Retinal pigment epithelial cell (primary cell): ENCODE results near the gene PPP6R1.

Experiments used
- DNase-seq: peaks from one replicate; pipeline ENCODE4 v3.0.0-alpha.2; 2010; ENCODE audit warnings: low read depth
- H3K4me3 ChIP-seq: 2 replicates; pipeline ENCODE4 v1.5.1; 2011; ENCODE audit warnings: mild to moderate bottlenecking, low read length, control low read depth, moderate library complexity
- TF ChIP-seq, protein P1 (sequence below): conservative IDR thresholded peaks from 2 replicates; pipeline ENCODE4 v1.5.1; 2011; ENCODE audit warnings: low read depth, low read length, control low read depth, inconsistent platforms

The PPP6R1 gene, protein sequence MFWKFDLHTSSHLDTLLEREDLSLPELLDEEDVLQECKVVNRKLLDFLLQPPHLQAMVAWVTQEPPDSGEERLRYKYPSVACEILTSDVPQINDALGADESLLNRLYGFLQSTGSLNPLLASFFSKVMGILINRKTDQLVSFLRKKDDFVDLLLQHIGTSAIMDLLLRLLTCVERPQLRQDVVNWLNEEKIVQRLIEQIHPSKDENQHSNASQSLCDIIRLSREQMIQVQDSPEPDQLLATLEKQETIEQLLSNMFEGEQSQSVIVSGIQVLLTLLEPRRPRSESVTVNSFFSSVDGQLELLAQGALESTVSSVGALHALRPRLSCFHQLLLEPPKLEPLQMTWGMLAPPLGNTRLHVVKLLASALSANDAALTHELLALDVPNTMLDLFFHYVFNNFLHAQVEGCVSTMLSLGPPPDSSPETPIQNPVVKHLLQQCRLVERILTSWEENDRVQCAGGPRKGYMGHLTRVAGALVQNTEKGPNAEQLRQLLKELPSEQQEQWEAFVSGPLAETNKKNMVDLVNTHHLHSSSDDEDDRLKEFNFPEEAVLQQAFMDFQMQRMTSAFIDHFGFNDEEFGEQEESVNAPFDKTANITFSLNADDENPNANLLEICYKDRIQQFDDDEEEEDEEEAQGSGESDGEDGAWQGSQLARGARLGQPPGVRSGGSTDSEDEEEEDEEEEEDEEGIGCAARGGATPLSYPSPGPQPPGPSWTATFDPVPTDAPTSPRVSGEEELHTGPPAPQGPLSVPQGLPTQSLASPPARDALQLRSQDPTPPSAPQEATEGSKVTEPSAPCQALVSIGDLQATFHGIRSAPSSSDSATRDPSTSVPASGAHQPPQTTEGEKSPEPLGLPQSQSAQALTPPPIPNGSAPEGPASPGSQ

GRCh38 chr19:55258828-55259539 is at the start of gene PPP6R1:
Gene PPP6R1, minus strand, starts transcription at chr19:55259017. Its CDS starts 11,914 bp downstream, at chr19:55247103.
- peak; percentile 99 for DNase-seq
- TF ChIP-seq, protein P1, sequence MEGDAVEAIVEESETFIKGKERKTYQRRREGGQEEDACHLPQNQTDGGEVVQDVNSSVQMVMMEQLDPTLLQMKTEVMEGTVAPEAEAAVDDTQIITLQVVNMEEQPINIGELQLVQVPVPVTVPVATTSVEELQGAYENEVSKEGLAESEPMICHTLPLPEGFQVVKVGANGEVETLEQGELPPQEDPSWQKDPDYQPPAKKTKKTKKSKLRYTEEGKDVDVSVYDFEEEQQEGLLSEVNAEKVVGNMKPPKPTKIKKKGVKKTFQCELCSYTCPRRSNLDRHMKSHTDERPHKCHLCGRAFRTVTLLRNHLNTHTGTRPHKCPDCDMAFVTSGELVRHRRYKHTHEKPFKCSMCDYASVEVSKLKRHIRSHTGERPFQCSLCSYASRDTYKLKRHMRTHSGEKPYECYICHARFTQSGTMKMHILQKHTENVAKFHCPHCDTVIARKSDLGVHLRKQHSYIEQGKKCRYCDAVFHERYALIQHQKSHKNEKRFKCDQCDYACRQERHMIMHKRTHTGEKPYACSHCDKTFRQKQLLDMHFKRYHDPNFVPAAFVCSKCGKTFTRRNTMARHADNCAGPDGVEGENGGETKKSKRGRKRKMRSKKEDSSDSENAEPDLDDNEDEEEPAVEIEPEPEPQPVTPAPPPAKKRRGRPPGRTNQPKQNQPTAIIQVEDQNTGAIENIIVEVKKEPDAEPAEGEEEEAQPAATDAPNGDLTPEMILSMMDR, result no peak
- peak within 1 kb of the TSS; percentile 85 for H3K4me3 ChIP-seq

GRCh38 chr19:55308281-55308680 is 49.5 kb upstream of the PPP6R1 start:
- TF ChIP-seq, protein P1, result no peak
- H3K4me3 ChIP-seq, result no peak overlapping the region
- DNase-seq, result no peak

GRCh38 chr19:55306712-55307111 is 47.9 kb upstream of the PPP6R1 start:
- TF ChIP-seq, protein P1, result no peak
- no peak overlapping the region for H3K4me3 ChIP-seq
- no peak for DNase-seq

GRCh38 chr19:55305983-55306562 is 47.3 kb upstream of the PPP6R1 start:
- no peak overlapping the region for H3K4me3 ChIP-seq
- no peak for DNase-seq
- TF ChIP-seq, protein P1, result no peak

DNA sequence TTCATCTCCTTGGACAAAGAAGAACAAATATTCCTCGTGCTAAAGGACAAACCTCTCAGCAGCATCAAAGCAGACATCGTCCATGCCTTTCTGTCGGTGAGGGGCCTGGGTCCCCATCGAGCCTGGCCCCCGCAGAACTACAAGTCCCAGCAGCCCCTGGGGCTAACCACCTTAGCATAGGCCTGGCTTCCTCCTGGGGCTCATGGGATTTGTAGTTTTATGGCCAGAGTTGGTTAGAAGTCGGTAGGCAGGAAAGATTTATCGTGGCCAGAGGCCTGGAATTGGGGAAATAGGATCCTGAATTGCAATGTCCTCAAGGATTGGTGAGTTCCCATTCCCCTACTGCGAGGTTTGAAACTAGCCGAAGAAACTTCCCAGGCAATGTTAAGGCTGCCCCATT is 46.7 kb upstream of the PPP6R1 start:
- TF ChIP-seq, protein P1, result no peak
- no peak for DNase-seq
- H3K4me3 ChIP-seq, result no peak overlapping the region

GRCh38 chr19:55304980-55305379 is 46.2 kb upstream of the PPP6R1 start:
- no peak overlapping the region for H3K4me3 ChIP-seq
- no peak for DNase-seq
- TF ChIP-seq, protein P1, result no peak
